GM11168 (cell line): ENCODE measurements around the gene LTC4S.

Experiments
- in situ Hi-C: fragments of 300-500 bp; cut with MboI; formaldehyde crosslinking; loops from one replicate; pipeline ENCODE4 v1.12.0; 2022; ENCODE audit warnings: low sequenced_read_pairs; ENCODE audit not compliant: unreplicated experiment

The LTC4S gene

DNA sequence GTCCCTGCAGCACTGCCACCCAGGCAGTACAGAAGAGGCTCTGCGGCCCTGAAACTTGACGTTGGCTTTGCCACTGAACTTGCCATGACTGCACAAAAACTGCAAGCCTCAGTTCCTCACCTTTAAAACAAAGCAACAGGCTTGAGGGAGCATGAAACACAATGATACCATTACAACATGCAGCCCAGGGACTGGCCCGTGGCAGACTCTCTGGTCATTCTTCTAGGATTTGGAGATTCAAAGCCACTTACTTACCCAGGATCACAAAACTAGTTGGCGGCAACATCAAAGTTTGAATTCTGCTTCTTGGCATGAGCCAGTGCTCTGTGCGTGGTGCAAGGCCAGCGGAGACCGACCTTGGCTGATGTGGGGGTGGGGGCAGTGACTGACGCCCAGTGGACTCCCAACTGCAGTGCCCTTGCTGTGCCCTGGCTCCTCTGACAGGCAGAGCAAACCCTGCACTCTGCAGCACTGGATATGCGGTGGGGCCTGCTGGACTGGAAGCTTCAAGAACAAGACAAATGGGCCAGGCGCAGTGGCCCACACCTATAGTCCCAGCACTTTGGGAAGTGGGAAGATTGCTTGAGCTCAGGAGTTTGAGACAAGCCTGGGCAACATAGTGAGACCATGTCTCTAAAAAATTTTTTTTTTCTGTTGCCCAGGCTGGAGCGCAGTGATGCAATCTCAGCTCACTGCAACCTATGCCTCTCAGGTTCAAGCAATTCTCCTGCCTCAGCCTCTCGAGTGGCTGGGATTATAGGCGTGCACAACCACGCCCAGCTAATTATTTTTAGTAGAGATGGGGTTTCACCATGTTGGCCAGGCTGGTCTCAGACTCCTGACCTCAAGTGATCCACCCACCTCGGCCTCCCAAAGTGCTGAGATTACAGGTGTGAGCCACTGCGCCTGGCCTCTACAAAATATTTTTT lies 45.8 kb downstream of the LTC4S start:
- in situ Hi-C loops = no loop called here

- in situ Hi-C loops = no loop called here
Measured at GRCh38 chr5:179840321-179840720, 46.5 kb downstream of the LTC4S start.

- in situ Hi-C loops = no loop called here
Measured at GRCh38 chr5:179840766-179841165, 47.0 kb downstream of the LTC4S start.

GRCh38 chr5:179841621-179842020 lies 47.8 kb downstream of the LTC4S start:
- in situ Hi-C loops = no loop called here
